GM23338 (cell line): ENCODE measurements around the gene KCND2.

Source experiments
- CTCF ChIP-seq, 2 experiments: fragments of 200-600 bp in 1 of 2; sonication (generic) in 1 of 2; conservative IDR thresholded peaks; 2 replicates each; pipeline versions ENCODE4 v1.5.1 to v1.6.1; 2016 to 2017; ENCODE audit warnings: antibody characterized with exemption in 2 of 2, low read depth in 2 of 2, mild to moderate bottlenecking in 2 of 2, moderate library complexity in 1 of 2
- EZH2 ChIP-seq: fragments of 200-600 bp; sonication (generic); IDR thresholded peaks from one replicate; pipeline ENCODE4 v1.8.0; 2017; ENCODE audit warnings: antibody characterized with exemption, mild to moderate bottlenecking, low read depth; ENCODE audit not compliant: unreplicated experiment
- EZH2phosphoT487 ChIP-seq: fragments of 200-600 bp; sonication (generic); IDR thresholded peaks from one replicate; pipeline ENCODE4 v1.8.1; 2018; ENCODE audit warnings: antibody characterized with exemption; ENCODE audit not compliant: unreplicated experiment
- JUNB ChIP-seq: IDR thresholded peaks from one replicate; pipeline ENCODE4 v1.6.1; 2016; ENCODE audit warnings: antibody characterized with exemption; ENCODE audit not compliant: unreplicated experiment
- POLR2AphosphoS5 ChIP-seq: IDR thresholded peaks from 2 replicates; pipeline ENCODE4 v1.6.1; 2016; ENCODE audit warnings: antibody characterized with exemption, low read depth
- STAT1 ChIP-seq: IDR thresholded peaks from one replicate; pipeline ENCODE4 v1.6.1; 2016; ENCODE audit warnings: antibody characterized with exemption; ENCODE audit not compliant: unreplicated experiment
- ZNF331 ChIP-seq: fragments of 250-450 bp; sonication (Bioruptor Pico); IDR thresholded peaks from 2 replicates; pipeline ENCODE4 v1.5.0; 2020; ENCODE audit warnings: low read depth, mild to moderate bottlenecking, moderate library complexity
- TF ChIP-seq, protein P1 (sequence below): IDR thresholded peaks from one replicate; pipeline ENCODE4 v1.6.1; 2018; ENCODE audit warnings: antibody characterized with exemption; ENCODE audit not compliant: unreplicated experiment
- TF ChIP-seq, protein P2 (sequence below): IDR thresholded peaks from 2 replicates; pipeline ENCODE4 v1.6.1; 2016; ENCODE audit warnings: antibody characterized with exemption

GRCh38 chr7:120274482-120274881 is 1.5 kb downstream of the KCND2 start:
- no peak for TF ChIP-seq EZH2
- TF ChIP-seq POLR2AphosphoS5, result no peak
- TF ChIP-seq CTCF (conservative IDR thresholded peaks at IDR 0.05; ENCODE audit: low read depth in 2 of 2), result no peak
- TF ChIP-seq, protein P1, sequence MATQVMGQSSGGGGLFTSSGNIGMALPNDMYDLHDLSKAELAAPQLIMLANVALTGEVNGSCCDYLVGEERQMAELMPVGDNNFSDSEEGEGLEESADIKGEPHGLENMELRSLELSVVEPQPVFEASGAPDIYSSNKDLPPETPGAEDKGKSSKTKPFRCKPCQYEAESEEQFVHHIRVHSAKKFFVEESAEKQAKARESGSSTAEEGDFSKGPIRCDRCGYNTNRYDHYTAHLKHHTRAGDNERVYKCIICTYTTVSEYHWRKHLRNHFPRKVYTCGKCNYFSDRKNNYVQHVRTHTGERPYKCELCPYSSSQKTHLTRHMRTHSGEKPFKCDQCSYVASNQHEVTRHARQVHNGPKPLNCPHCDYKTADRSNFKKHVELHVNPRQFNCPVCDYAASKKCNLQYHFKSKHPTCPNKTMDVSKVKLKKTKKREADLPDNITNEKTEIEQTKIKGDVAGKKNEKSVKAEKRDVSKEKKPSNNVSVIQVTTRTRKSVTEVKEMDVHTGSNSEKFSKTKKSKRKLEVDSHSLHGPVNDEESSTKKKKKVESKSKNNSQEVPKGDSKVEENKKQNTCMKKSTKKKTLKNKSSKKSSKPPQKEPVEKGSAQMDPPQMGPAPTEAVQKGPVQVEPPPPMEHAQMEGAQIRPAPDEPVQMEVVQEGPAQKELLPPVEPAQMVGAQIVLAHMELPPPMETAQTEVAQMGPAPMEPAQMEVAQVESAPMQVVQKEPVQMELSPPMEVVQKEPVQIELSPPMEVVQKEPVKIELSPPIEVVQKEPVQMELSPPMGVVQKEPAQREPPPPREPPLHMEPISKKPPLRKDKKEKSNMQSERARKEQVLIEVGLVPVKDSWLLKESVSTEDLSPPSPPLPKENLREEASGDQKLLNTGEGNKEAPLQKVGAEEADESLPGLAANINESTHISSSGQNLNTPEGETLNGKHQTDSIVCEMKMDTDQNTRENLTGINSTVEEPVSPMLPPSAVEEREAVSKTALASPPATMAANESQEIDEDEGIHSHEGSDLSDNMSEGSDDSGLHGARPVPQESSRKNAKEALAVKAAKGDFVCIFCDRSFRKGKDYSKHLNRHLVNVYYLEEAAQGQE, result no peak
- no peak for TF ChIP-seq ZNF331 (CRISPR knock-in tag)
- TF ChIP-seq STAT1, result no peak
- no peak for TF ChIP-seq EZH2phosphoT487
- TF ChIP-seq JUNB, result no peak
- TF ChIP-seq, protein P2, sequence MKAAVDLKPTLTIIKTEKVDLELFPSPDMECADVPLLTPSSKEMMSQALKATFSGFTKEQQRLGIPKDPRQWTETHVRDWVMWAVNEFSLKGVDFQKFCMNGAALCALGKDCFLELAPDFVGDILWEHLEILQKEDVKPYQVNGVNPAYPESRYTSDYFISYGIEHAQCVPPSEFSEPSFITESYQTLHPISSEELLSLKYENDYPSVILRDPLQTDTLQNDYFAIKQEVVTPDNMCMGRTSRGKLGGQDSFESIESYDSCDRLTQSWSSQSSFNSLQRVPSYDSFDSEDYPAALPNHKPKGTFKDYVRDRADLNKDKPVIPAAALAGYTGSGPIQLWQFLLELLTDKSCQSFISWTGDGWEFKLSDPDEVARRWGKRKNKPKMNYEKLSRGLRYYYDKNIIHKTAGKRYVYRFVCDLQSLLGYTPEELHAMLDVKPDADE, result no peak
